OCI-LY1 (cell line): ENCODE data around the gene CEP135.

Experiments
- CTCF ChIP-seq: fragments of 200-600 bp; sonication (generic), shearing (Covaris generic); IDR thresholded peaks from 2 replicates; pipeline ENCODE4 v1.5.1; 2017; ENCODE audit warnings: mild to moderate bottlenecking, antibody characterized with exemption, low read length, moderate library complexity, mixed read lengths
- EZH2 ChIP-seq: fragments of 200-600 bp; sonication (generic), shearing (Covaris generic); IDR thresholded peaks from 2 replicates; pipeline ENCODE4 v1.8.0; 2017; ENCODE audit warnings: borderline replicate concordance, mixed run types, mild to moderate bottlenecking, antibody characterized with exemption, low read length, moderate library complexity, mixed read lengths

- TF ChIP-seq CTCF (no peak), EZH2 (no peak)
Observed at GRCh38 chr4:55967376-55967775, 18.6 kb downstream of the CEP135 start.
